Hypothalamus (tissue), 51 donors: ENCODE results near the gene PRODH.
"Not testable (repeated sequence)": the region's sequence is repeated elsewhere in the genome, so short reads cannot be mapped to it uniquely, and the experiment has no call there.

Experiments used
- DNase-seq, 51 donors: peaks; one replicate each; lab custom pipeline; 2025; lab: John Stamatoyannopoulos, UW

Gene PRODH, protein sequence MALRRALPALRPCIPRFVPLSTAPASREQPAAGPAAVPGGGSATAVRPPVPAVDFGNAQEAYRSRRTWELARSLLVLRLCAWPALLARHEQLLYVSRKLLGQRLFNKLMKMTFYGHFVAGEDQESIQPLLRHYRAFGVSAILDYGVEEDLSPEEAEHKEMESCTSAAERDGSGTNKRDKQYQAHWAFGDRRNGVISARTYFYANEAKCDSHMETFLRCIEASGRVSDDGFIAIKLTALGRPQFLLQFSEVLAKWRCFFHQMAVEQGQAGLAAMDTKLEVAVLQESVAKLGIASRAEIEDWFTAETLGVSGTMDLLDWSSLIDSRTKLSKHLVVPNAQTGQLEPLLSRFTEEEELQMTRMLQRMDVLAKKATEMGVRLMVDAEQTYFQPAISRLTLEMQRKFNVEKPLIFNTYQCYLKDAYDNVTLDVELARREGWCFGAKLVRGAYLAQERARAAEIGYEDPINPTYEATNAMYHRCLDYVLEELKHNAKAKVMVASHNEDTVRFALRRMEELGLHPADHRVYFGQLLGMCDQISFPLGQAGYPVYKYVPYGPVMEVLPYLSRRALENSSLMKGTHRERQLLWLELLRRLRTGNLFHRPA

DNA sequence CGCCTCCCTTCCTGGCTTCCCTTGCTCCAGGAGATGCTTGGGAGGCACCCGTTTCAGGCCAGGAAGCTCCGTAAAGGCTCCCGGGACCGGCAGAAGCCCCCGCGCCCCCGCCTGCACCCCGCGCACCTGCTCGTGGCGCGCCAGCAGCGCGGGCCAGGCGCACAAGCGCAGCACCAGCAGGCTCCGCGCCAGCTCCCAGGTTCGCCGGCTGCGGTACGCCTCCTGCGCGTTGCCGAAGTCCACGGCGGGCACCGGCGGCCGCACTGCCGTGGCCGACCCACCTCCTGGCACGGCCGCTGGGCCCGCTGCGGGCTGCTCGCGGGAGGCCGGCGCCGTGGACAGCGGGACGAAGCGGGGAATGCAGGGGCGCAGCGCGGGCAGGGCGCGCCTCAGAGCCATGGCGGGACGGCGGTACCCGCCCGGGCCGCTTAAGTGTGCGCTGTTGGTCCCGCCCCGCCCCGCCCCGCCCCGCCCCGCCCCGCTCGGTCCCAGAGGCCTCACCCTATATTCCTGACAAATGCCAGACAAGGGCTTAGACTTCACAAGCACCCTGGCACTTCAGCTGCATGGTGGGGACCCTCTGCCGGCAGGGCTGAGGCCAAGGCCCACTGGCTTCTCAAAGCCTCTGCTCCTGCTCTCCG, at the start of gene PRODH:
PRODH (minus strand) TSS at position 405 of the 641 bp plus-strand sequence; CDS start at position 399, 6 bp downstream.
- DNase-seq: no peak

DNA sequence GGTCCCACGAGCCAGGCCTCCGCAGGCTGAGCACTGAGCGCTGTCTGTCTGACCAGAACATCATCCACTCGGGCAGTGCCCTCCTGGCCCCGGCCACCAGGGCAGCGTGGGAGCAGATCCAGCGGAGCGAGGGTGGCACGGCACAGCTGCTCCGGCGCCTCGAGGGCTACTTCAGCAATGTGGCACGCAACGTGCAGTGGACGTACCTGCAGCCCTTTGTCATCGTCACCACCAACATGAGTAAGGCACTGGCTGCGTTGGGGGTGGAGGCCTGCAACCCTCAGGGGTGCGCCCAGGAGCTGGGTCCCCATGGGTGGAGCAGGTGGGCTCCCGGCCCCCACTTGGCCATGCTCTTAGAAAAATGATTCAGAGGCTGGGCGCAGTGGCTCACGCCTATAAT, 49.7 kb upstream of the PRODH start:
- no peak for DNase-seq

DNA sequence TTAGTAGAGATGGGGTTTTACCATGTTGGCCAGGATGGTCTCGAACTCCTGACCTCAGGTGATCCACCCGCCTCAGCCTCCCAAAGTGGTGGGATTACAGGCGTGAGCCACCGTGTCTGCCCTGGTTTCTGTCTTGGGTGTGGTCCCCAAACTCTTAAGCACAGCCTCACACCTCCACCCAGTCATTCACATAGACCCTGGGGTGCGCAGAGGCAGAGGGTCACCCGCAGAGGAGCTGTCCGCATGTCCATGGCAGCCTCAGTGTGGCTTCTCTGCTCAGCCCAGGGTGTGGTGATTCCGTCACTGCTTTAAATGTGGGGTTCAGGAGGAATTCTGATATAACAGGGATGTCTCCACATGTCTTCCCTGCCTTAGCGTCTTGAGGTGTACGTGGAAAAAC, 48.5 kb upstream of the PRODH start:
- no peak for DNase-seq

DNA sequence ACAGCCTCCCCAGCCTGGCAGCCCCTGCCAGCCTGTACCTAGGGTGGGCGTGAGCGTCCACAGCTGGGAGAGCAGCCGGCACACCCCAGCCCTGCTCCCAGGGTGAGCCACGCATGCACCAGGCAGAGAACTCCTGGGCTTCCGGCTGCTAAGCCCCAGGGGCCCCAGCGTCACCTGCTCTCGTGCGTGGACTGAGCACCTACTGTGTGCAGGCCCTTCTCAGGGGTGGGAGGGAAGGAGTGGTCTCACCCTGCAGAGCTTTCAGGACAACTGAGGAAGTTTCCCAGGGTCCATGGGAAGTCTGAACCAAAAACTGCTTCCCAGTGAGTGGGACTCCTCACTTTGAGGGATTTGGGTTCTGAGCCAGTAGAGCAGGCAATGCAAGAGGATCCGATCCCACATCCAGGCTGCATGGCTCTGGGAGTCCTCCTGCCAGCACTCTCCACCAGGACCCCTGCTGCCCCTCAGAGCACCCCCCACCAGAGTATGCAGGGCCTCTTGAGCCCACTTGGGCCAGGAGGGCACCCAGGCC, 47.1 kb upstream of the PRODH start:
- DNase-seq: no peak

DNA sequence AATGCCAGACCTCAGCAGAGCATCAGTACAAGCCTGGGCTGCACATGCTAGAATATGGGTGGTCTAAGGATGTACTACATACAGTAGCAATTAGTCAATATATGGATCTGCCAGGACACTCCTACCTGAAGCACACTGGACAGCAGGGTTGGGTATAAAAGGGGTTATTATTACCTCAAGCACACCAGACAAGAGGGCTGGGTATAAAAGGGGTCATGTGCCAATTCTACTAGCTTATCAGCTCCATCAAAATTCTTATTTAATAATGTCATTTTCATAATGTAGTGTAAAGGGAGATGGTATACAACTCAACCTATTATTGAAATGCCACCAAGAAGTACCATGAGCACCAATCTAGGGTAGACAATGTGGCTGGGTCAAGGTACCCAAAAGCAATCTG, 44.7 kb upstream of the PRODH start:
- DNase-seq: no peak

DNA sequence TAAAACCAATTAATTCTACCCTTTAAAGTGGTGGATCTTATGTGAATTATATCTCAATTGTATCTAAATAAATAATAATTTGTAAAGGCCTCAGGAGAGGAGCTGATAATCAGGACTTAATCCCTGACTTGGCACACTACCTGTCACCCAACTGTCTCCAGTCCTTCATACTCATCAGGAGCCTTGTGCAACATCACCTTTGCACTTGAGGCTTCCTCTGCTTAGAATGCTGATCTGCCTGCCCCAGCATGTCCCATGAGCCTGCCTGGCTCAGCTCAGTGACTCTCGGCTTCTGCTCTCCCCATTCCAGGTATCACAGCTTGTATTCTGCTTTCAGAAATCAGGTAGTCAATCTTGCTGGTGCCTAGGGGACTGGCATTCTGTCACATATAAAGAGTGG, 43.9 kb upstream of the PRODH start:
- no peak for DNase-seq

DNA sequence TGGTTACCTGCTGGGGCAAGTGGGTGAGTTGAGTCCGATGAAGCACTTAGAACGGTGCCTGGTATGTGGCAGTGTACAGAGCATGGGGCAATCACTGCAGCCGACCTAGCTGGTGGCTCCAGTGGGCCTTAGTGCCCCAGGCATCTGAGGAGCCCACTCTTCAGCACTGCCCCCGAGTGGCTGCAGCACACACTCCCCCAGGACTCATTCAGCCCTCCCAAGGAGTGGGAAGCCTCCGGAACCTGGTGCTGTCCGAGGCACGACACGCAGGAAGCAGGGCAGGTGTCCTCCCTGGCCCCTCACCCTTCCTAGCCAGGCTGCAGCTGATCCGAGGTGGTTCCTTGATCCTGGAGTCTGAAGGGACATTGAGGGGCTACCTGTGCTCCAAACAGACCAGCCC, 42.4 kb upstream of the PRODH start:
- no peak for DNase-seq

DNA sequence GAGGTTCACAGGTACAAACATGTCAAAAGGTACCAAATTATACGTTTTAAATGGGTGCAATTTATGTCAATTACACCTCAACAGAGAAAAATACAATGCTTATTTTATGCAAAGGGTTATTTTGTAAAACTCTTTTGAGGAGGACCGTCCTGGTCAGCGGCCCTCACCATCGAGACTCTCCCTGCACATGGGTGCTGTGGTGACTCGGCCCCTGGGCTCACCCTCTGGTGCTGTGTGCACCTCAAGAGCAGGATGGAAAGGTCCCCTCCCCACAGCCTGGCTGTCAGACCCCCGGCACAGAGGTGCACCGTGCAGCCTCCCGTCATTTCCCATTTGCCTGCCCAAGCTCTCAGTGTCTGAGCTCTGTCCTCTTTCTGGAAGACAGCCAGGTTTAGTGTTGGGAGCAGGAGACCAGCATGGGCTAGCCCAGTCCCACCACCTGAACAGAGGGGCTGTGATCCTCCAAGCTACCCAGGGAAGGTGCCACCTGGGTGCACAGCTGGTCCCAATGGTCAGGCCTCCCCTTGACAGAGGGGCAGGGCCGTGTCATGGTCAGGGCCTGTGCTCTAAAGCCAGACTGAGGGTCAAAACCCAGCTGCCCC, 41.8 kb upstream of the PRODH start:
- no peak for DNase-seq

DNA sequence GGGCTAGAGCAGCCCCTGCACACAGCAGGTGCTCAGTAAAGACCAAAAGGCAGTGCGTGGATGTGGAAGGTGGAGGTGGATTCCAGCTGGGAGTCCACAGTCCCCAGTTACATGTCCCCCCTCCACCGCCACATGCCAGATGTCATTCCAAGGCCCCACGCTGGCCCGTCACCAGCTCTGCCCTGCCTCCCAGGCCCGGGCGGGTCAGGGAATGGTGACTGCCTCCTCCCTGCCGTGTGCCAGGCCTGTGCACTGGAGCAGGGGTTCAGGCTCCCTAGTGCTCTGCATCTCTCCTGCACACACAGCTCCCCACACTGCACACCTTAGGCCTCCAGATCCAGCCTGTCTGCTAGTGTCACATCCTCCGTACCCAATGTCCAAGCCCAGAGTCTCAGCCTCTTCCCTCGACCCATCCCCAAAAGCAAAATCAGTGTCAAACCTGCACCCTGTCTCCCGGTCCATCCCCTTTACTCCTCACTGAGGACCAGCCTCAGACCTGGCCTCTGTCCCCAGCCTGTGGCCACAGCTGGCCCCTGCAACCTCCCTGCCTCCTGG, 40.2 kb upstream of the PRODH start:
- DNase-seq: no peak

DNA sequence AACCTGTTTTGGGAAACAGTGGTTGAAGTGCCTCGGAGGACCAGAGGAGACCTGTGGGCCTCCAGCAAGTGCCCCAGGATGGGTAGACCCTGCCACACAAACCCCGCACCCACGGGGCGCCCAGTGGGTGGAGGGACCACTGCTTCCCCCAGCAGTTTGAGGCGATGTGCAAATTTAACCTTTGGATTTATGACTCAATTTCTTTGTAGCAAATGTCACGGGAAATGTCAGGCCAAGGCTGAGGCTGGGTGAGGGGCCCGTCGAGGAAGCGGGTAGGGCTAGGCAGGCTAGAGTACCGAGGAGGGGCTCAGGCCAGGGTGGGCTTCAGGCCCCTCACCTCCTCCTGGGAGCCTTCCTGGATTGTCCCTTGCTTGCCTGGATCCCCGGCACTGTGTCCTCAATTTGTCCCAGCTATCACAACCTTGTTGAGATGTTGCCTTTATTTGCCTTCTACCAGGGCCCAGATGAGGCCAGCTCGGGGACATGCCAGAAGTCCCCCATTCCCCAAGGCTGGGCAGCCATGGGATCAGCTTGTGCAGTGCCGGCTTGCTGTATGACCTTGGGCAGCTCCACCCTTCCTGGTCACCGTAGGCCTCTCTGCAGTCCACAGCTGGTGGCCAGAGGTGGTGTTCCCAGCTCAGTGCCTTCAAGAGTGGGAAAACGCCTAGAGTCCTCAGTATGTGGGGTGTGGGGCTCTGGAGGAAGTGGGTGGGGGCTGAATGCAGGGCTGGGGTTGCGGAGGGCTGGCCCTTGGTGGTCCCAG, 39.5 kb upstream of the PRODH start:
- DNase-seq: no peak

DNA sequence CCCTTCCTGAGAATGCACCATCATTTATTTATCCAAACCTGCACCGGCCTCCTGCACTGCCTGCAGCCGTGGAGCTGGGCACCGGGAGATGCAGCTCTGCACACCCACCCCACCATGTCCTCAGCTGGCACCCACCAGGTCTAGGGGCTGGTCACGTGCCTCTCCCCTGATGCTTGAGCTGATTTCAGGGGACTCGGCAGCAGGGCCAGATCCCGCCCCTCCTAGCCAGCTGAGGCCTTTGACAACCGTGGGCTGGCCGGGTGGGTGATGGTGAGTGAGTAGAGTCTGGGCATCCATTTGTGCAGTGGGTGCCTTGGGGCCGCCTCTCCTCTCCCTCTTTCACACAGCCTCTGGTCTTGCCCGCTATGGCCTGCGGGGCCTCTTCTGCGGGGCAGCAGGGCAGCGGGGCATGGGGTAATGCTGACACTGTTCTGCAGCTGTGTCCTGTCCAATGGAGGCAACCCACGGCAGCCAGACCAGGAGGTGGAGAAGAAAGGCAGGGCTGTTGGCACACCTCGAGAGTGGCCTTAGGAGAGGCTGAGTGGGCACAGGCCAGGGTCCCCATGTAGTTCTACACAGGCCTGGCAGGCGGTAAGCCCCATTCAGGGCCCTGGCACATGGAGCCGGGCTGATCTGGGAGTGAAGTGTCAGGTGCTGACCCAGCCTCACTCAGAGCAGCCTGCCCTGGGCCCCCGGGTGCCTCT, 38.5 kb upstream of the PRODH start:
- no peak for DNase-seq

DNA sequence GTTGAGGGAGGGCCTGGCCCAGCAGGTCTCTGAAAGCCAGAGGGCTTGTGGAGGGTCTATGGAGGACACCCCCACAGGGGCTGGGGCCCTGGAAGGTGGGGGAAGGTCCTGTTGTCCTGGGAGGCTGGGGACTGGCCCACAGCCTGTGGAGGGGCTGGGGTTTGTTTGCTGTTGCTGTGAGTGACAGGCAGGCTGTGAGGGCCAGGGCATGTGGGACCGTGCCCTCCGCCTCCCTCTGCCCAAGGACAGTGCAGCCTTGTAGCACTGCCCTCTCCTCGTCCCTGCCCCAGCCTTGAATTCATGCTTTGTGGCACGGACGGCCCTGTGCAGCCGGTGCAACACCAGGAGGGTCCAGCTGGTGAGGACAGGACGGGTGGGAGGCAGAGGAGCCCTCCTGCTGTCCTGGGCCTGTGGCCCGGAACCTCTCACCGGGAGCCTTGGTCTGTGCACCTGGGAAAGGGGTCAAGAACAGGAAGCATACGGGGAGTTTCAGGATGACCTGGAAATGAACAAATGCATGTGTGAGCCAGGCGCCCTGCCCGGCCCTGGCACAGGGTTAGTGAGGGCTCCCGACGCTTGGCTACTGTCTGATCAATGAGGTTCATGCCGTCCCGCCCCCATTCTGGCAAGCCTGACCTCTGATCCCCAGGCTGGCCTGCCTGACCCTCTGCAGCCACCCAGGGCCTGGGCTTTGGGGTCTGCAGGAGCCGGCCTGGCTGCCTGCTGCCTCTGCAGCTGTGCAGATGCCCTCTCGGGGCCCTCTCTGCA, 37.4 kb upstream of the PRODH start:
- DNase-seq: no peak

DNA sequence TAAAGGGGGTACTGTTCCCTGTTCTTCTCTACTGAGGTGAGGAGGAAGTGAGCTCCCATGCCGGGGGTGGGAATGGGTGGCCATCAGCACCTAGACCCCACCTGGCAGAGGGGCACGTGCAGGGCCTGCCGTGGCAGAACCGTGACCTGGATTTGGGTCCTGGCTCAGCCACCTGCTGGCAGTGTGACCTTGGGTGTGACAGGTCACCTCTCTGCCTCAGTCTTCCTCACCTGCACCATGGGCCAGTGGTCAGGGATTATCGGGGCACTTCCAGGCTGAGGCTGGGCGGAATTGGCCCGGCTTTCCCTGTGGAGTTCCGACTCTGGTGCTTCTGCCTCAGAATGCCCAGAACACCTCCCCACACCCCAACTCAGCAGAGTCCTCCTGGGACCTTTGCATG, 36.5 kb upstream of the PRODH start:
- not testable (repeated sequence) for DNase-seq

DNA sequence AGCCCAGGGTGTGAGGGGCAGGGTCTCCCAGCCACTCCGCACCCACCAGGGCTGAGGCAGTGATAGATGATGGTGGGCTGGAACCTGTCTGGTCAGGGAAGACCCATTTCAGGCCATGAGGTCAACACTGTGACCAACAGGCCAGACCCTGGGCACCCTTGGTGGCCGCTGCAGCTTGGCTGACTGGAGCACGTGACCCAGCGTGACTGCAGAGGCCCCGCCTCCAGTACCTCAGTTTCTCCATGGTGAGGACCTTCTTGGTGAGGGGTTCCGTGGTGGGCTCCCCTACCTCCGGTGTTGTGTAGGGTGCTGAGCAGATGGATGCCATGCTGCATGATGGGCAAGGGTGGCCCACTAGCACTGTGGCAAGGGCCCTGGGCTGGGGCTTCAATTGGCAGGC, 35.9 kb upstream of the PRODH start:
- not testable (repeated sequence) for DNase-seq

DNA sequence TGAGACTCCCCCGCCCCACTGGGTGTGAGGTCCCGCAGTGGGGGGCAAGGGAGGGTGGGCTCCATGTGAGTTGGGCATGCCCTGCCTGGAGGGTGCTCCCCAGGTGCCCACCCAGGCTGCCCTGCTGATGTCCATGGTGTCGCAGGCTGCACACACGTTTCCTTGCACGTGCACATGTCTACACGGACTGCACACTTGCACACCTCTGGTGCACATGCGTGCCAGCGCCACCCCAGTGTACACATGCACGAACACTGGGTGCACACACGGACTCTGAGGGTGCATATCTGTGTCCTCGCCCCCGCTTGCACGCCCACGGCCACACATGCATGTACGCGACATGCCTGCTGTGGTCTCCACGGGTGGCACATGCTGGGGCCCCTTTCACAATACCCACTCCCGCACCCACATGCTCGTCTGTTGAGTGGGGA, 35.2 kb upstream of the PRODH start:
- no peak for DNase-seq

DNA sequence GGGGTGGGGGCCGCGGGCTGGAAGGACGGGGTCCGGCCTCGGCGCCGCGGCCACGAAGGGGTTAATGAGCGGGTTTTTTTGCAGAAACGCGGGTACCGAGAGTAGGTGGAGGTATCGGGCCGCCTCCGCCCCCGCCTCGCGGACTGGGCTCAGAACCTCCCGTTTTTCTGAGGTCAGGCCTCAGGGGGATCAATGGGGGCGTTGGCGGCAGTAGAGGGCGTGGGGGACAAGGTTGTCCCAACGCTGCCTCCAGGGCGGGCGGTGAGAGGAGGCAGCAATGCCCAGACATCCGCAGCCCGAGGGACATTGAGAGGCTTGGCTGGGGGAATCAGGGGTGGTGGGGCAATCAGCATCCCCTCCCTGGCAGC, 34.8 kb upstream of the PRODH start:
- DNase-seq: no peak

DNA sequence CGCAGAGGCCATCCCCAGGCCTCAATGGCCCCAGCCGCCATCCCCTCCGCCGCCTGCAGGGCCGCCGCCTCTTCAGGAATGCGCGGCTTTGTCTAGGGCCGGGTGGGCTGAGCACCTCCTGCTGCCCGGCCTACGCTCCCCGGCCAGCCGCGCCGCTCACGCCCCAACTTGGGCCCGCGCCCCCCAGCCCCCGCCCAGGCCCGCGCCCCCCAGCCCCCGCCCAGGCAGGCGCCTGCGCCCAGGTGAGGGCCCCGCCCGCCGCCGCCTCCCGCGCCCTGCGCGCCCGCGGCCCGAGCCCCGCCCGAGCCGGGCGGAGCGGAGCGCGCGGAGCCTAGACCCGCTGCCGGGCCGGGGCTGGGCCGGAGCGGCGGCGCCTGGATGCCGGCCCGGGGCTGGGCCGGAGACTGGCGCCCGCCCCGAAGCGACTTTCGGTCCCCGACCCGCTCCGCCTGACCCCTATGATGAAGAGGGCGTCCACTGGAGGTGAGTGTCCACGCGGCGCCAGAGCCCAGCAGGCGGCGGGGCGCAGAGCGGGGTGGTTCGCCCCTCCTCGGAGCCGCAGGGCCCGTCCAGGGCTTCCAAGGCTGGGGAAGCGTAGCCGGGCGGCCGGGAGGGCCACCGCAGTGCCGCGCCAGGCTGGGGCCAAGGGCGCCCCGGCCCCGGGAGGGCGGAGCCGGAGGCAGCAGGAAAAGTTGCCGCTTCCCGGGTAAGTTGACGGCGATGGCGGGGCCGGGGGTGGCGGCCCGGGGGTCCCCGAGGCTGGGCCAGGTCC, 34.3 kb upstream of the PRODH start:
- DNase-seq: peak in 3 of 51 donors; percentile 15 to 49 (median 15)
